Suppressor macrophage treated with lipopolysaccharide for 4 hours (primary cell): ENCODE data around the gene RIMS4.

Experiments
- DNase-seq: peaks from one replicate; pipeline ENCODE4 v3.0.0-alpha.2; 2020

RIMS4 gene

DNA sequence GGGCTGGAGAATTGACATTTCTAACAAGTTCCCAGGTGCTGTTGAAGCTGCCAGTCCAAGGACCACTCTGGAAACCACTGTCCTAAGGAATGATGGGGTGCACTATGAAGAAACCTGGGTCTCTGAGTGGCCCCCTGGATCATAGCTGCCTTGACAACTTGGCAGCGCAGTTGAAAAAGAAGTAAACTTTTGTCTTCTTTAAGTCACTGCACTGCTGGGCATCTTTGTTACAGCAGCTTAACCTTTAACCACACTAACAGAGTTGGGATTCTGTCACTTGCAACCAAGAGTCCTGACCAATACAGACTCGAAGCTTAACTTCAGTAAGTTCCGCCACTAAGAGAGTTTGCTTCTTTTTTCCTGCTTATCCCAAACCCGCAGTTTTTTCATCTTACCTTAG is 73.2 kb downstream of the RIMS4 start:
- no peak for DNase-seq

- DNase-seq = peak; percentile 84
Observed at GRCh38 chr20:44736170-44737021, 74.0 kb downstream of the RIMS4 start.

DNA sequence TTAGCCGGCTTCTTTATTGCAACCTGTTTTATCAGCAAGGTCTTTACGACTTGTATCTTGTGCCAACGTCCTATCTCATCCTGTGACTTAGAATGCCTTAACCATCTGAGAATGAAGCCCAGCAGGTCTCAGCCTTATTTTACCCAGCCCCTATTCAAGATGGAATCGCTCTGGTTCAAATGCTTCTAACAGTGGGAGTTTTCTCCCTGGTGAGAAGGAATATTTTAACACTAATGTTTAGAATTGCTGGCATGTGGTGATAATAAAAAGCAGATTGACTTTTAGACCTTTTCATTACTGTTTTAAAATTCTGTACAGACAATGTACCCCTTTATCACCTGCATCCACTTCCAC is 74.6 kb downstream of the RIMS4 start:
- DNase-seq = no peak

DNA sequence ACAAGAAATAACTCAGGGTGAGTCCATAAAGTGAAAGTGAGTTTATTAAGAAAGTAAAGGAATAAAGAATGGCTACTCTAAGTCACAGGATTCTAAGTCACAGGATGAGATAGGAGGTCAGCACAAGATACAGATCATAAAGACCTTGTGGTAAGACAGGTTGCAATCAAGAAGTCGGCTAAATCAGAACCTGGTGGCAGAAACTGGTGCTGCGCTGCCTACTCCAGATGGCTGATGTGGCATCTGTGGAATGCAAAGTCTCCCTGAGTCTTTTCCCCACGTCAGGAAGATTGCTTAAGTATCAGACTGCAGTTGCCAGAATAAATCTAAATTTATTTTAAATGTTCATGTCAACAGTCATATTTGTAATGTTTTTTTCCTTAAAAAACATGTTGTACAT is 75.4 kb downstream of the RIMS4 start:
- no peak for DNase-seq

- DNase-seq = peak; percentile 72
Observed at GRCh38 chr20:44733341-44734069, 76.8 kb downstream of the RIMS4 start.

DNA sequence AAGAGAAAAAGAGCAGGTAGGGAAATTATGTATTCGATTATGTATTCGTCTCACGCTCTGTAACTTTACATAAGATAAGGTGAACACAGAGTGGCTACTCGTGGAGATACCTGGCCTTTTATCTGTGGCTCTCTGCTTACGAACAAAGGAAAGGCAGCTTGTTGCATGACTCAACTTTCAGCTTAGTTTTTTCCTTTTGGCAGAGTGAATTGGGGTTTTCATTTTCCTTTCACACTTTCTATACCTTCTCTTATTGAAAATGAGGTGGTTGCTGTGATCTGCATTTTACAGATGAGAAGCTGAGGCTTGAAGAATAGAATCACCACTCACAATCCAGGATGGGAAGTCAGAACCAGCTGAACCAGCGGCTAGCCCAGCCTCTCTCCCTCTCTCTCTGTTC is 78.0 kb downstream of the RIMS4 start:
- no peak for DNase-seq

DNA sequence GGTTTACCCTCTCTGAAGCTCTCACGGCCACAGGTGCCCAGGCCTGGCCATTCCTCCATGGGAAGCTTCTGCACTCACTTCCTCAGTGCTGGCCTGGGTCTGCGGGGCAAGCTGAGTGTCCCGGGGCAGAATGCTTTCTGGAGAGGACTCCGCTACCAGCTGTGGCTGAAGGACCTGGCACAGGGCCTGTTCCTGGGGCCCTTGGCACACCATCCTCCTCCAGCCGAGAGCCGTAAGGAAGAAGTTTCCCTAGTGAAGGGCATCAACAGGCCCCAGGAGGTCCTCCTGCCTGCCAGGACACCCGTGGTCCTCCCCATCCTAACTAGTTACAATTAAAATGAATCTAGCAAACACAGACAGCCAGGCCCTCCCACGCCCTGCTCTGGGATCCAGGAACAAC is 78.7 kb downstream of the RIMS4 start:
- no peak for DNase-seq

GRCh38 chr20:44730441-44730840 is 79.9 kb downstream of the RIMS4 start:
- no peak for DNase-seq

- peak; percentile 41 for DNase-seq
Observed at GRCh38 chr20:44728801-44729443, 81.4 kb downstream of the RIMS4 start.

DNA sequence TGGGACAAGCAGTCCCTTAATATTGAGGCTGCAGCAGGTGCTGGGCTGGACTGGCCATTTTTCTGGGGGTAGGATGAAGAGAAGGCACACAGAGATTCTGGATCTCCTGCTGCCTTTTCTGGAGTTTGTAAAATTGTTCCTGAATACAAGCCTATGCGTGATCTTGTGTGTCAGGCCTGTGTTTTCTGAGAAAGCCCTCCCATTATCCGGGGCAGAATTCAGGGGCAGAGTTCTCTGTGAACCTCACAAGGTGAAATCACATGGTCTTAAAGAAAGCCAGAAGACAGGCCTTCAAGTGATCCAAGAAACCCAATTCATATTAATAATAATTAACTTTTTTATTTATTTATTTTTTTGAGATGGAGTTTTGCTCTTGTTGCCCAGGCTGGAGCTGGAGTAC is 82.7 kb downstream of the RIMS4 start:
- DNase-seq = no peak

GRCh38 chr20:44727039-44727438 is 83.3 kb downstream of the RIMS4 start:
- DNase-seq = no peak

- no peak for DNase-seq
Observed at GRCh38 chr20:44725837-44726236, 84.5 kb downstream of the RIMS4 start.

GRCh38 chr20:44724423-44725091 is 85.8 kb downstream of the RIMS4 start:
- DNase-seq = no peak

DNA sequence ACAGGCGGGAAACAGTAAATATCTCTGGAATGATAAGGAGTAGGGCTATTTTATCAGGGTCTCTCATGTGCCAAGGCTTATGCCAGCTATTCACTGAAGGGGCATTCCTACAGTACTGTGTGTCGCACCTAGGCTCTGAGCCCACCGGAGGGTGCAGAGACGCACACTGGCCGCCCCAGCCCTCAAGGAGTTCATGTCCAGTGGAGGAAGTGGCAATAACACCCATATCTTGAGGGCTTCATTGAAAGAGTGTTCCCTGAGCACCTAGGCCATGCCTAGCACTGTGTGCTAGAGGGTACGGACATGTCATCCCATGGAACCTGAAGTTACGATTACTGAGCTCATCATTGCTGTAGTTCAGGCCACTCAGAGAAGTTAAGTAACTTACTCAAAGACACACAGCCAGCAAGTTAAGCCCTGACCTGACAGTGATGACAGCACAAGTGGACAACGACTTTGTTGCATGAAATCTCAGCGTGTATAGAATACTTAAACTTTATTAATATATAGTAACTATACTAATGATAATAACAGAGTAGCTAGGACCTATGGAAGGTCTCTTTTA is 86.5 kb downstream of the RIMS4 start:
- DNase-seq = no peak

DNA sequence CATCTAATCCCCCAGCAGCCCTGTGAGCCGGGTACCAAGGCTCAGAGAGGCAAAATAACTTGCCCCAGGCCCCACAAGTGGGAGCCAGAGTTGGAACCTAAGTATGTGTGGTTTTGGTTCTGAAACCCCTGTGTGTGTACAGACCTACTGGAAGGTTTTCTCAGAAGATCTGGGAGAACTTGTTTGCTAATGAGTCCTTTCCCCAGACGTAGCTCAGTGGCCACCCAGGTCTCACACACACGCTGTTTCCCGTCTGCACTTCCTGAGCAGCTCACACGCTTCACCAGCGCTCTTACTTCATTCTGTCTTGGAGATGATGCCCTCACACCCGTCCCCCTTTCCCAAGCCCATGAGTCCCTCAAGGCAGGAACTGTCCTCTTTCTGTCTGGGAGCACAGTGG is 87.0 kb downstream of the RIMS4 start:
- DNase-seq = no peak

GRCh38 chr20:44722990-44723389 is 87.4 kb downstream of the RIMS4 start:
- no peak for DNase-seq

GRCh38 chr20:44721785-44722054 is 88.6 kb downstream of the RIMS4 start:
- DNase-seq = no peak

DNA sequence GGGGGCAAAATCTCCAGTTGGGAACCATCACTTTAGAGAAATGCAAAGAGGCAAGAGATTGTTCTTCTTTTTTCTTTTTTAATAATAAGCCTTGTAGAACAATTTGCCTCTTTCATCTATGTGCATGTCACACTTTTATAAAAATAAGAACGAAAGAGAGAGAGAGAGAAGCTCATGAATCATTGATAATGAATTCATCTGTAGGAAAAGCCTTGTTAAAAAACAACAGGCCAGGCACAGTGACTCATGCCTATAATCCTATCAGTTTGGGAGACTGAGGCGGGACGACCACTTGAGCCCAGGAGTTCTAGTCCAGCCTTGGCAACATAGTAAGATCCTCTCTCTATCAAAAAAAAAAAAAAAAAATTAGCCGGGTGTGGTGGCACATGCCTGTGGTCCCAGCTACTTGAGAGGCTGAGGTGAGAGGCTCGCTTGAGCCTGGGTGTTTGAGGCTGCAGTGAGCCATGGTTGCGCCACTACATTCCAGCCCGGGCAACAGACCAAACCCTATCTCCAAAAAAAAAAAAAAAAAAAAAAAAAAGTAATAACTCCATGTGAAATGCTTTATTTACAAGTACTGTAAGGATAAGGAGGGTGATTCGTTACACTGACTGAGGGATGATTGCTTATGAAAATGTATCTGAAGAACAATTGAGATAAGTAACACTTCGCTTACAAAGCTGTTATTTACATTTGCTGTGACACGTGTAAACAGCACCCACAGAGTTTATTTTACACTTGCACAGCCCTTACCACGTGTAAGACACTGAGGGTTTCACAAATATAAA is 89.2 kb downstream of the RIMS4 start:
- DNase-seq = no peak

DNA sequence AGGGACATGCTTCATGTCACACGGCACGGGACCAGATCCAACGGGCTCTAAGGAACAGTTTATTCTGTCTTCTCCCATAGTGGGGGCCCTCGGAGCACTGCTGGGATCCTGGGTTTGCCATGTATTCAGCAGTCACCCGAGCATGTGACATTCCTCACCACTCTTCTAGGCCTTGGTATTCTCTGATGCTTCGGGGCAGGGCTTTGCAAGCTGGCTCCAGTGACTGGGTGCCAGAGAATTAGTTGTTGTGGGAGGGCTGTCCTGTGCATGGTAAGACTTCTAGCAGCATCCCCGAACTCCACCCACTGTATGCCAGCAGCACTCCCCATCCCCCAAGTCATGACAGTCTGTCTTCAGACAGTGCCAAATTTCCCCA is 89.7 kb downstream of the RIMS4 start:
- no peak for DNase-seq

DNA sequence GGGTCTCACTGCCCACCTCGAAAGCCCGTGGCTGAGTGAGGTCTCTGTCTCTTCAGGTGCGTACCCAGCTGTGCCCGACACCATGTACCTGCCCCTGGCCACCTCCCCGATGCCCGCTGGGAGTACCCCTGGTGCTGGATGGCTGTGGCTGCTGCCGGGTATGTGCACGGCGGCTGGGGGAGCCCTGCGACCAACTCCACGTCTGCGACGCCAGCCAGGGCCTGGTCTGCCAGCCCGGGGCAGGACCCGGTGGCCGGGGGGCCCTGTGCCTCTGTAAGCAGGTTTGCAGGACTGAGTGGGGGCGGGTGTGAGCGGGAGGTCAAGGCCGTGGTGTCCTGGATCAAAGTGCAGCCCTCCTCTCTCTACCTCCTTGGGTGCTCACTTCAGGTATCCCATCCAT is 90.5 kb downstream of the RIMS4 start:
- no peak for DNase-seq

- no peak for DNase-seq
Observed at GRCh38 chr20:44717986-44718385, 92.4 kb downstream of the RIMS4 start.

DNA sequence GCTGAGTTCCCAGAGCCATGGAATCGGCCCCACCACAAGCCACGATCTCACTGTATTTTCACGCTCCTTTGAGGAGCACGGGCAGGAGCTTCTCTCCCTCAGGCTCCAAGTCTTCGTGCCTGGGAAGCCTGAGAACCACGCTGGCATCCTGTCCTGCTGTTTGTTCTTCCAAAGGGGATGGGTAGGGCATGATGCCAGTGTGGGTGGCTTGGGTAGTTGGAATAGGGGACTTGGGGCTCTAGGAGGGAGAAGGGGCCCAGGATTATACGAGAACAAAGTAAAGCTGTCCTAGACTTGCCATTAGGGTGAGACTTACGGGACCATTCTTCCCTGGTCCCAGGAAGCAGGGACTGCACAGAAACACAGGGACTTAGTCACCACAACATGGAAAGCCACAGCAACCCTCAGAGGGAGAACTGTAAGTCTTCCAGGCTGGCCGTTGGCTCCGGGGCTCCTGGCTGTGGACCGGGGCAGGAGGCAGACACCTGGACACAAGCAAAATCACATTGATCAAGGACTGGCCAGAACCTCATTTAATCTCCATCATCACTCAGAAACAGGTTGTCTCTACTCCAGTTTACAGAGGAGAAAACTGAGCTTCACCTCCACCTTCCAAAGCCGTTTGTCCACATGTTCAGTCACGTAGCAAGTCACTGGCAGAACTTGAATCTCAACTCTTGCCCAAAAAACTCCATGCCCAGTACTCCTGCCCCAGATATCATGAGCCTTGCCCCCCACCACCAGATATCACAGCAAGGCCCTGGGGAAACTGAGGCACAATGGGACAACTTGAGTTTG is 93.8 kb downstream of the RIMS4 start:
- DNase-seq = no peak
